Activated naive CD8-positive, alpha-beta T cell treated with anti-CD3 and anti-CD28 coated beads, Interleukin-2, amount 50 U/mL, for 16 hours (primary cell): ENCODE results near the gene PCSK7.
A peak's percentile ranks its signal among the peaks of the same experiment; 100 is the strongest.
"Not testable (repeated sequence)": the region's sequence is repeated elsewhere in the genome, so short reads cannot be mapped to it uniquely, and the experiment has no call there.

Source experiments
- DNase-seq: peaks from one replicate; pipeline ENCODE4 v3.0.0-alpha.2; 2020; ENCODE audit warnings: low read depth, low spot score

PCSK7 gene, protein sequence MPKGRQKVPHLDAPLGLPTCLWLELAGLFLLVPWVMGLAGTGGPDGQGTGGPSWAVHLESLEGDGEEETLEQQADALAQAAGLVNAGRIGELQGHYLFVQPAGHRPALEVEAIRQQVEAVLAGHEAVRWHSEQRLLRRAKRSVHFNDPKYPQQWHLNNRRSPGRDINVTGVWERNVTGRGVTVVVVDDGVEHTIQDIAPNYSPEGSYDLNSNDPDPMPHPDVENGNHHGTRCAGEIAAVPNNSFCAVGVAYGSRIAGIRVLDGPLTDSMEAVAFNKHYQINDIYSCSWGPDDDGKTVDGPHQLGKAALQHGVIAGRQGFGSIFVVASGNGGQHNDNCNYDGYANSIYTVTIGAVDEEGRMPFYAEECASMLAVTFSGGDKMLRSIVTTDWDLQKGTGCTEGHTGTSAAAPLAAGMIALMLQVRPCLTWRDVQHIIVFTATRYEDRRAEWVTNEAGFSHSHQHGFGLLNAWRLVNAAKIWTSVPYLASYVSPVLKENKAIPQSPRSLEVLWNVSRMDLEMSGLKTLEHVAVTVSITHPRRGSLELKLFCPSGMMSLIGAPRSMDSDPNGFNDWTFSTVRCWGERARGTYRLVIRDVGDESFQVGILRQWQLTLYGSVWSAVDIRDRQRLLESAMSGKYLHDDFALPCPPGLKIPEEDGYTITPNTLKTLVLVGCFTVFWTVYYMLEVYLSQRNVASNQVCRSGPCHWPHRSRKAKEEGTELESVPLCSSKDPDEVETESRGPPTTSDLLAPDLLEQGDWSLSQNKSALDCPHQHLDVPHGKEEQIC

DNA sequence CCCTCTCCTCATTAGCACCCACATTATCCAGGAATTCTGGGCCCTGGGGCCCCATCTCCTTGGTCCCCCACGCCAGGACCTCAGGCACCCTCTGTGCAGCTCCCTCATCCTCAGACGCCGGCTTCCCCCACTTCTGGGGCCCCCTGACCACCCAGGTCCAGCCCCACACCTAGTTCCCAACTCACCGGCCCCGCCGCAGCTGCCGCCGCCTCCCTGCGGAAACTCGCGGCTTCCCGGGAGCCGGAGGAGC lies at the start of gene PCSK7:
PCSK7 (minus strand) TSS at position 232 of the 250 bp plus-strand sequence. CDS start 2,229 bp downstream, outside the sequence.
- DNase-seq: no peak

DNA sequence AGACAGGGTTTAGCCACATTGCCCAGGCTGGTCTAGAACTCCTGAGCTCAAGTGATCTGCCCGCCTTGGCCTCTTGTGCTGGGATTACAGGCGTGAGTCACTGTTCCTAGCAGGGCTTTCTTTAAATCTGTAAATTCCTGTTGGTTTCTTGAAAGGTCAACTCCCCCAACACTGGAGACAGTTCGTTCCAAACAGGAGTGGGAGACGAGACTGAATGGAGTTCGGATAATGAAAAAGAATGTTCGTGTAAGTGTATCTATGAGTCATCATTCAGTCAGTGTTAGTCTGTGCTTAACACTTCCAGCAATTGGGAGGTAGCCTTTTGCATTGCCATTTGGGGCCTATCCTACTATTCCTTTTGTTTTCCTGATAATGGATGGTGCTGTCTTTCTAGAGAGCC lies 49.3 kb upstream of the PCSK7 start:
- no peak for DNase-seq

DNA sequence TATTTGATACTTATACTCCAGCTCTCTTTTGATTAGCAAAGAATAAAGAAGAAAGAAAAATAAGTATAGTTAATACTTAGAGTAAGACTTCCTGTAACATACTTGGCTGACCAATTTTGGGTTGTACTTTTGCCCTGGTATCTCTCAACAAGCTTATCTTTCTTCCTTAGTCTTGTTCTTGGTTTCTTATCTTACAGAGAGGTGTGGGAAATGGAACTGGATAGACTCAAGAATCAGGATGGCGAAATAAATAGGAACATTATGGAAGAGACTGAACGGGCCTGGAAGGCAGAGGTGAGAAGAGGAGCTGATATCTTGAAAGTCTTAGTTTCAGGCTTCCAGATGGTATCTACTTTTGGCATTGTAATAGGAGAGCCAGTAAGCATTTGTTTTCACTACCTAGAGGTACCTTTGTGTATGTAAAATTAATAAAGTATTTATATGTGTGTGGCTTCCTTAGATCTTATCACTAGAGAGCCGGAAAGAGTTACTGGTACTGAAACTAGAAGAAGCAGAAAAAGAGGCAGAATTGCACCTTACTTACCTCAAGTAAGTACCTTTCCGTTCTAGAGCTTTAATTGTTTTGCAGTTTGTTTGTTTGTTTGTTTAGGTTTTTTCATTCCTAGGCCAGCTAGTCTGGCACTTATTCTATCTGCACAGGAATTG lies 48.0 kb upstream of the PCSK7 start:
- no peak for DNase-seq

DNA sequence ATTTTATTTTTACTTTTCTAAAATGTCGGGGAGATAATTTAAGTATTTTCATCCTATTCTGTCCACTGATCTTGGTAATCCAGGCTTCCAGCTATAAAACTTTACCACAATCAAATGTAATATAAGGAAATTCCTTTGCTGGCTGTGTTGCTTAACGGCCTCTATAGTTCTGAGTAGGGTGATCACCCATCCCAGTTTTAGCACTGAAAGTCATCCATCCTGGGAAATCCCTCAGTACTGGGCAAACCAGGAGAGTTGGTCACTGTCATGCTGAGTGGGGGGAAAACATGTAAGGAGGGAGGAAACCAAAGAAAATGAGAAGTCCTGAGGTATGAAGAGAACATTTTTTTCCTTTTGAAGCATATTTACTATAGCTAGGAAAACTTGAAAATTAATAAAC lies 46.5 kb upstream of the PCSK7 start:
- DNase-seq: no peak

DNA sequence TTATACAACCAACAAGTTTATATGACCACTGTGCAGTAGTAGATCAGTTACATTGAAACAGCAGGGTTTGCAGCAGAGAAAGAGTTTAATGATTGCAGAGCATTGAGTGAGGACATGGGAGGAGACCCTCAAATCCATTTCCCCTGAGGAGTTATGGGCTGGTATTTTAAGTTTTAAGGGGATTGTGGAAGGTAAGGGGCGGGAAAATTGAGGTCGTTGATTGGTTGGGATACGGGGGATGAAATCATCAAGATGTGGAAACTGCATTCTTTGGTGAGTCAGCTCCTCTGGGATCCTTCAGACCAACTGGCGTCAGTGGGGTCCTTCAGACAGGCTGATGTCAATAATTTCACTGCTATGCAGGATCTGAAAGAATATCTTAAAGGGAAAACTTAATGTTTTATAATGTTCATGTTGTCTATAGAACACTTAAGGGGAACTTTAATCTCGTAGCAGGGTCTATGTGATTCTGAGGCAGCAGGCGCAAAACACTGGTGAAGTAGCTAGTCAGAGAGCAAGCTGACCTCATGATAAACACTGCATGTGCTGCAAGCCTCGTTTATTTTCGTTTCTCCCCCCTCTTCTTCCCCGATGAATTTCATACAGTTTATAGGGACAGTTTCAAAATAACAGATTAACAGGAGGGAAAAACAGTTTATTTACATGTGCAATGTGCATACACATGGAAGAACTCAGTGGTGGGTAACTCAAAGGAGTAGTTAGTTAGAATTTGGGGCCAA lies 41.8 kb upstream of the PCSK7 start:
- DNase-seq: no peak

DNA sequence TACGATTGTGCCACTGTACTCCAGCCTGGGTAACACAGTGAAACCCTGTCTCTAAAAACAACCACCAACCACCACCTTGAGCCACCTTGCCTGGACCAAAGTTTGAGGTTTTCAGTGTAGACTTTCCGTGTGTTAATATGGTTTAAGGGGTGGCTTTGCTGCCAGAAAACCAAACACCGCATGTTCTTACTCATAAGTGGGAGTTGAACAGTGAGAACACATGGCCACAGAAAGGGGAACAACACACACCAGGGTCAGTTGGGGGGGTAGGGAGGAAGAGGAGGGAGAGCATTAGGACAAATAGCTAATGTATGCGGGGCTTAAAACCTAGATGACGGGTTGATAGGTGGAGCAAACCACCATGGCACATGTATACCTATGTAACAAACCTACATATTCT lies 40.3 kb upstream of the PCSK7 start:
- not testable (repeated sequence) for DNase-seq

DNA sequence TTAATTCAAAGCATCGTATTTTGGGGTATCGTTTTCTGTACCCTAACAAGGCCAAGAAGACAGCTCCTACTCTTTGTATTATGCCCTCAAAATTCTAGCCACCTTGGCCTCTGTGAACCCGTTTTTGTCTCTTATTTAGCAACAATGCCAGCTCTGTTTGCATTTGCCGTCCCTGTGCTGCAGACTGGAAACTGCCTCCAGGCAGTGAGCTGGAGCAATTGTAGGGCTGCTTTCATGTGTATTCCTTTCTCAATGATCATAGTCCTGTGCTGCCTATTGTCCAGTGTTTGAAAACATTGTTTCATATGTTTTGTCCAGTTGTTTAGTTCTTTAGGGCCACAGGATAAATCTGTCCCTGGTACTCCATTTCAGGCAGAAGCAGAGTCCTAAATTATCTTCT lies 39.3 kb upstream of the PCSK7 start:
- no peak for DNase-seq

DNA sequence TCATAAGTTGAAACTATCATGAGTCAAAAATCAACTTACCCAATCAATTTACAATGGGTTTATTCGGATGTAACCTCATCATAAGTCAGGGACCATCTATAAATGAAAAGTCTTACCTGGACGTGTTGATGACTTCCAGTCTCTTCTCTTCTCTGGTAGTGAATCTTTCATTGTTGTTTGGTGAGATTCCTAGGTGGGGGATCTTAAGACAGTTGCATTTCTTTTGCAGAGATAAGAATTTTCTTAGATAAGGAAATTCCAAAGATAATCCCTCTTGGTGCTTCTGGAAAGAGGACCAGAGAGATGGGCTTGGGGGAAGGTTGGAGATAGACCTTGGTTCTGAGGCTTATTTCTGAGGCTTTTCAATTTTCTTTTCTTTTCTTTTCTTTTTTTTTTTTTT lies 38.0 kb upstream of the PCSK7 start:
- DNase-seq: no peak

DNA sequence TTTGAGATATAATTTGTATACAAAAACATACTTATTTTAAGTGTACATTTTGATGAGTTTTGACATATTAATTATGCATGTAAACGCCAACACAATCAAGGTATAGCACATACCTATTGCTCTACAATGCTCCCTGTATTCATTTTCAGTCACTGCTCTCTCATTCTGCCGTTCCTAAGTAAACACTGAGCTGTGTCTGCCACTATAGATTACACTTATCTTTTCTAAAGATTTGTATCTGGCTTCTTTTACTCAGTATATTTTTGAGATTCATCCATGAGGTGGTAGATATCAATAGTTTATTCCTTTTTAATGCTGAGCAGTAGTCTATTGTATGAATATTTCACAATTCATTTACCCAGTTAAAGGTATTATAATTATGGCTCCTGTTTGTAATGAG lies 33.9 kb upstream of the PCSK7 start:
- DNase-seq: no peak

DNA sequence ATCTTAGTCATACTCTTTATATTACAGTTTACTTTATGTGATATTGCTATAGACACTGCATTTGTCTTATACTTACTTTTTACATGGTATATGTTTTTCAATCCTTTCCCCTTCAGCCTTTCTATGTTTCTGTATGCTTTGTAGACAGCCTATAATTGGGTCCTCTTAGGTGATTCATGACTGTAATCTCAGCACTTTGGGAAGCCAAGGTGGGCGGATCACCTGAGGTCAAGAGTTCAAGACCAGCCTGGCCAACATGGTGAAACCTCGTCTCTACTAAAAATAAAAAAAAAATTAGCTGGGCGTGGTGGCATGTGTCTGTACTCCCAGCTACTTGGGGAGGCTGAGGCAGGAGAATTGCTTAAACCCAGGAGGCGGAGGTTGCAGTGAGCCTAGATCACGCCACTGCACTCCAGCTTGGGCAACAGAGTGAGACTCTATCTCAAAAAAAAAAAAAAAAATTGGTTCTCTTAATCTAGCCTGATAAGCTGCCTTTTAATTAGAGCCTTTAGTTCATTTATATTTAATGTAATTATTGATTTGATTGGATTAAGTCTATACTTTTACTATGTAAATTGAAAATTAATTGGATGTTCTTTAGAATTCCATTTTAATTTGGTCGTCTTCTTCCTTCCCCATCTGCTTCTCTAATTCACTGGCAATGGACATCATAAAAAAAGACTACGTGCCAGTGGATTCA lies 32.9 kb upstream of the PCSK7 start:
- not testable (repeated sequence) for DNase-seq

DNA sequence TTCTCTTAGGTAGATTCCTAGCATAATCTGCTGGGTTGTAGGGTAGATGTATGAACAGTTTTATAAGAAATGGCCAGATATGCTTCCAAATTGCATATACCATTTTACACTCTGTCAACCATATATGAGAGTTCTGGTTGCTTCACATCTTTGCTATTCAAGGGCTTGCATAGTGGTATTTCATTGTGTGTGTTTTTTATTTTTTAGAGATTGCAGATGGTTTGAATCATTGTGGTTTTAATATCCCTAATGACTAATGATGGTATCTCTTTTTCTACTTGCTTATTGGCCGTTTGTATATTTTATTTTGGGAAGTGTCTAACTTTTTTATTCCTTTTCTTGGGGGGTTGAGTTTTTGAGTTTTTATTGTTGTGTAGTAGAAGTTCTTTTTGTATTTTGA lies 27.5 kb upstream of the PCSK7 start:
- no peak for DNase-seq

DNA sequence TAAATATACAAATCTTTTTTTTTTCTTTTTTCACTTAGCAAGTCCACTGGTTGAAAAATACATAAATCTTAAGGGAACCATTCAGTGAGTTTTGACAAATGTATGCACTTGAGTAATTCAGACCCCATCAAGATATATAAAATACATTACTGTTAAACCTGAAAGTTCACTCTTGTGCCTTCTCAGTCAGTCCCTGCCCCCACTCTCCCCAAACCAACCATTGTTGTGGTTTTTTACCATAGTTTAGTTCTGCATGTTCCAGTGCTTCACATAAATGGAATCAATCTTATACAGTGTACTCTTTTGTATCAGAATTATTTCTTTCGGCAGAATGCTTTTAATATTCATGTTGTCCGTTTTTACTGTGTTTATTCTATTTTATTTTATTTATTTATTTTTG lies 26.7 kb upstream of the PCSK7 start:
- no peak for DNase-seq

DNA sequence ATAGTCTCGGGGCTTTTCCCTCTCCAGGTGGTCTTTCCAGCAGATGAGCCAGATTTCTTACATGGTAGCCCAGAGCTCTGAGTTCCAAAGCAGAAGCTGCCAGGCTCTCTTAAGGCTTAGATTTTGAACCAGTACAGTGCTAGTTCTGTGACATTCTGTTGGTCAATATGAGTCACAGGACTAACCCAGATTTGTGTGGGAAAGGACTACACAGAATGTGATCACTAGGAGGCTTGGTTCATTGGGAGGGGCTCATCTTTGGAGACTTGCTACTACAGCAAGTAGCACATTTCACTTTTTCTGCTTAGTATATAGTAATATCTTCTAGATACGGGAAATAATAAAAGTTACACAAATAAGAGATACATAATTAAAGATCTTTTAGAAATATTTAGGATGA lies 24.7 kb upstream of the PCSK7 start:
- no peak for DNase-seq

DNA sequence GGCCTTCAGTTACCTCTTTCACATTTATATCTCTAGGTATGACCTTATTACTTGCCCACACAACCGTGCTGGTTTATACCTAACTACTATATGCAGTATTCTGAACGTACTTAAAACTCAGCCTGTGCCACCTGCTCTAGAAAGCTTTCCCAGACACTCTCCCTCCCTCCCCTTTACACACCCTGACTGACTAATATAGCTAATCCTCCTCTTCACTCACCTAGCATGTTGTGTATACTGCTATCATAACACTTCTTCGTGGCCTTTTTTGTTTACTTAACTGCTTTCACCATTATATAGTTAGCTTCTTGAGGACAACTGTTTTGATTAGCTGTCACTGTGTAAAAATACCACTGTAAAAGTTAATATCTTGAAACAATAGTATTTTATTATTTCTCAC lies 24.1 kb upstream of the PCSK7 start:
- no peak for DNase-seq

DNA sequence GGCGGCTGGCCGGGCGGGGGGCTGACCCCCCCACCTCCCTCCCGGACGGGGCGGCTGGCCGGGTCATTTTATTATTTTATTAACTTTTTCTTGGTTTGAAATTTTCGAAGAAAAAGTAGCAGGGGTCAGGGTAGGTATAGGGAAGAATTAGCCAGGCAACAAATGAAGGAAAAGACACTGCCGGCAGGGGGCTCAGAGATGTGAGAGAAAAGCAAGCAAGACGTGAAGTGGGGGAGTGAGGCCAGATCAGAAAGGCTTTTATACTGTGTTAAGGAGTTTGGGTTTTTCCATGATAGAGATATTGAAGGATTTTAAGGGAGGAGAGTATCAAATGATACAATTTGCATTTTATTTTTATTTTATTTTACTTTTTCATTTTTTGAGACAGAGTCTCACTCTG lies 19.6 kb upstream of the PCSK7 start:
- no peak for DNase-seq

DNA sequence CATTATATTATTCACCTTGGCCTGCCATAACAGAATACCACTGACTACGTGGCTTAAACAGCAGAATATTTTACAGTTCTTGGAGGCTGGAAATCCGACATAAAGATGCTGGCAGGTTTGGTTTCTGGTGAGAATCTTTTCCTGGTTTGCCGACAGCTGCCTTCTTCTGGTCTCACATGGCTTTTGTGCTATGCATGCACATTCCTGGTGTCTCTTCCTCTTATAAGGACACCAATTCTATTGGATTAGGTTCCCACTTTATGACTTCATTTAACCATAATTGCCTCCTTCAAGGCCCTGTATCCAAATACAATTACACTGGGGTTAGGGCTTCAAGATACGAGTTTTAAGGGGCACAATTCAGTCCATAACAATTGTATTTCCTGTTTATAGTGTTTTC lies 17.7 kb upstream of the PCSK7 start:
- no peak for DNase-seq

DNA sequence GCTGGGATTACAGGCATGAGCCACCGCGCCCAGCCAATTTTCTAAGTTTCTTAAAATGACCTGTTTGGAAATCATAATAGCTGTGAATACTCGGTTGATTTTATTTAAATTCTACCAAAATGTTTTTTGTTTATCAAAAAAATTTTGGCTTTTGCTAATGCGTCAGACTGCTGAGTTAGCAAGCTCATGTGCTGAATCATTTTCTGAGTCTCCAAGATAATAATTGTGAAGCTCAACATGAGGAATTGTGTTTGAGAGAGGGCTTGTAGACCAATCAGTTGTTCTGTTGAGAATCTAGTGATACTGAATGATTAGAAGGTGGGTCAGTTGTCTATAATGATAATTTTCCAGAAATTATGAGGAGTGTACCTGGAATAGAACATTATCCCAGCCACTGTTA lies 16.5 kb upstream of the PCSK7 start:
- DNase-seq: no peak

DNA sequence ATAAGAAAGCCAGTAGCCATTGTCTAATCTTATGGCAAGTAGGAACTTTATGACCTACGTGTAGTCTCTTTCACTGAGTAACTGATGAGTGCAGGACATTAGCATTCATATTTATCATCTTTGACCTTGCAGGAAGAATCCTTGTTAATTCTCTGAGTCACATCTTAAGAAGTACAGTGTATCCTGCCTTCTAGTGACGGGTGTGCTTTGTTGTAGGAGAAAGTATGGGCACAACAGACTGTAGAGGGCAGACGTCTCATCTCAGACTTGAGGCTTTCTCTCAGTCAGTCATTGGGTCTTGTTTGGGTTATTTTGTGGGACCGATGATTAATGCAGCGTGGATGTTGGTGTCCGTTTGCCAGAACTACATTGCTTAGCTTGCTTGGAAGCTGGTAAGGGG lies 7.4 kb upstream of the PCSK7 start:
- no peak for DNase-seq

DNA sequence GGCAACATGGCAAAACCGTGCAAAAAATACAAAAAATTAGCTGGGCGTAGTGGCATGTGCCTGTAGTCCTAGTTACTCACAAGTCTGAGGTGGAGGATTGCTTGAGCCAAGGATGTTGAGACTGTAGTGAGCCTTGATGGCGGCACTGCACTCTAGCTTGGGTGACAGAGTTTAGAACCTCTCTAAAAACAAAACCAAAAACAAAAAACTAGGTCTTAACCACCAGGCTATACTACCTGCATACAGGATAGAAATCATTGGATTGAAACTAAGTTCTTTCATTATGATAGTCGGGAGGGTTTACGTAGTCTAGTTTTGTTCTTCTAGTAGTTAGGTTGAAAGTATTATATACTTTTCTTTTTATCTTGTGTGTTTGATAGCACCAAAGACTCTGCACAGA lies 6.3 kb upstream of the PCSK7 start:
- no peak for DNase-seq

DNA sequence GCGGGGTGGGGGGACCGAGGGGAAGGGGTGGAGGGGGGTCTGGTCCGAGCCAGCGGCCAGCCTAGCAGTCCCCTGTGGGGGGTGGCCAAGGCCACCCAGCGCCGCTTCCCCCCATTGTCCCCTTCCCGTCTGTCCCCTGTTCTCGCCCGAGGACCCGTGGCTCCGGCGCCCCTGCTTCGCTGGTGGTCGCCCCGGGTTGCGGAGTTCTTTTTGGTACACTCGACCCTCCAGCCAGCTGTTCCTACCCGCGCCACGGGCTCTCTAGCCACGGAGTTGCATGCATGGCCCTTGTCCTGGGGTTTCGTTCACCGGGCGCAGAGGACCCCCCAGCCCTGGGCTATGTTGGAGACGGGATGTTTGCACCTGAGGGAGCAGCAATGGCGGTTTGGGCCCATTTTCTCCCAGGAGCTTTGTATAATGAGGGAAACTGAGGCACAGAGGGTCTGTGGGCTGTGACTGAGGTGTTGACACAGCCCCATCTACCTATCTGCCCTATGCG lies 1.1 kb upstream of the PCSK7 start:
- no peak for DNase-seq

DNA sequence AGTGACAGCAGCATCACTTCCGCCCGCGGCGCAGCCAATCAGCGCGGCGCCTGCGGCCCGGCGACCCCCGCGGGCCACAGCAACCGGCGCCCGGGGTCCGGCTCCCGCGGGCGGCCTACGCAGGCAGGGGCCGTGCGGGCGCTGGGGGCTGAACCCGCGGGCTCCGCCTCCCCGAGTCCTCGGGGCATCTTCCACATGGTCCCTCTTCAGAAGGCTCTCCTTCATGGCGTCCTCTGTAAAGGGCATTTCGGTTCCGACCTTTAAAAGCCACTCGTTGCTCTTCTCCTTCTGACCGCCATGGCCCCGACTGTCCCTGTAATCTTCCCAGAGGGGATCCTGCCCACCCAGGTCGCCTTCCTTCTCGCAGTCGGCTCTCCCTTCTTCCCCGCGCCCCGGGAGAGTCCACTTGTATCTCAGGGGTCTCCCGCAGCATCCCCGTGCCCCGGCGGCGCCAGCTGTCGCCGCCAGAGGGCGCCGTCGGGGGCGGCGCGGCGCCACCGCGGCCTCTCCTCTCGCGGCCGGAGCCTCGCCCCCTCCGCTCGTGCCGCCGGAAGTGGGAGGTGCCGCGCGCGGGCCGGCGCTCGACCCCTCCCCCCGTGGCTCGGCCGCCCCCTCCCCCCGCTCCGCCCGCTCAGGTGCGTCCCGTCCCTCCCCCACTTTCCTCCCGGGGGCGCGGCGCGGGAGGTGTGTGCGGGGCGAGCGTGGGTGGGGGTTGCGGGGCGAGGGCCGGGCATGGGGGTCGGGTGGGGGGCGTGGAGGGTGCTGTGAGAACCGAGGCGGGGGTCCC lies 412 bp upstream of the PCSK7 start, which contains the start of gene RNF214:
RNF214 (plus strand) TSS at position 580 of the 787 bp plus-strand sequence. CDS start 1,602 bp downstream, outside the sequence.
- peak; percentile 35 for DNase-seq
